ENCODE data around the gene ST3GAL4.

GRCh38 chr11:126416542-126417090 lies 61.1 kb downstream of the ST3GAL4 start:
- TF ChIP-seq POLR2A (IDR thresholded peaks at IDR 0.05) = peak; percentile 12 to 22
- TF ChIP-seq CTCF (IDR thresholded peaks at IDR 0.05 in 4 of 5, conservative IDR thresholded peaks at IDR 0.05 in 1 of 5) = no peak

All from gastrocnemius medialis (tissue), 4 donors.